ENCODE results near the gene NCK1. TPM values are rescaled to one million over a fixed set of nuclear protein-coding genes. Genes with fewer than 3 reads are reported as not detected.

The NCK1 gene
- total and polyA plus RNA-seq, 2 experiments from 2014 or later: 28.4 to 28.7 TPM

DNA sequence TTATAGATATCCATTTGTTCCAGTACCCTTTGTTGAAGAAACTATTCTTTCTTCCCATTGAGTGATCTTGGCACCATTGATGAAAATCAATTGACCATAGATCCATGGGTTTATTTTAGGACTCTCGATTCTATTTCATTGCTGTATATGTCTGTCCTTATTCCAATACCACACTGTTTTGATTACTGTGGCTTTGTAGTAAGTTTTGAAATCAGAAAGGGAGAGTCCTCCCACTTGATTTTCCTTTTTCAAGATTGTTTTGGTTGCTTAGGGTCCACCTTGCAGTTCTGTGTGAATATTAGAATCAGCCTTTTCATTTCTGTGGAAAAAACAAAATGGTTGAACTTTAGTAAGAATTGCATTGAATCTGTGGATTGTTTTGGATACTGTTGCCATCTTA is 75.2 kb downstream of the NCK1 start:
- Histone ChIP-seq H3K4me2 (no peak overlapping the region), H4K20me1 (replicated peaks; ENCODE audit: insufficient read depth) (no peaks in the 10 kb centered on the region; the same call in 1 of the 2 replicates), H3F3A (replicated peaks; ENCODE audit: low read depth) (no peaks in the 10 kb centered on the region), H3K27me3 (ENCODE audit: insufficient read depth) (no peaks in the 10 kb centered on the region), H3K27ac (ENCODE audit: low read depth) (no peak overlapping the region), H3K4me3 (no peak overlapping the region), H3K79me2 (replicated peaks; ENCODE audit: insufficient read depth) (peaks cover 67% of the 10 kb centered on the region), H3K4me1 (ENCODE audit: insufficient read depth) (peaks cover 2% of the 10 kb centered on the region), H3K36me3 (ENCODE audit: insufficient read depth) (no peaks in the 10 kb centered on the region), H2AFZ (no peak overlapping the region), H3K9me2 (ENCODE audit: insufficient read depth) (no peaks in the 10 kb centered on the region)
- peaks cover 21% of the 10 kb centered on the region for H3K4me1 Mint-ChIP-seq
- peaks cover 36% of the 10 kb centered on the region for H3K36me3 Mint-ChIP-seq (ENCODE audit: low read depth)
- H3K9me3 Mint-ChIP-seq: peaks cover 2% of the 10 kb centered on the region; the same call in 1 of the 3 replicates
- no peak overlapping the region for H3K27ac Mint-ChIP-seq
- H3K27me3 Mint-ChIP-seq (ENCODE audit: insufficient read depth, low read depth, poor library complexity): no peaks in the 10 kb centered on the region
- H3K4me3 Mint-ChIP-seq: no peak overlapping the region
- no peak for DNase-seq (ENCODE audit: low spot score)
- TF ChIP-seq, protein P1, sequence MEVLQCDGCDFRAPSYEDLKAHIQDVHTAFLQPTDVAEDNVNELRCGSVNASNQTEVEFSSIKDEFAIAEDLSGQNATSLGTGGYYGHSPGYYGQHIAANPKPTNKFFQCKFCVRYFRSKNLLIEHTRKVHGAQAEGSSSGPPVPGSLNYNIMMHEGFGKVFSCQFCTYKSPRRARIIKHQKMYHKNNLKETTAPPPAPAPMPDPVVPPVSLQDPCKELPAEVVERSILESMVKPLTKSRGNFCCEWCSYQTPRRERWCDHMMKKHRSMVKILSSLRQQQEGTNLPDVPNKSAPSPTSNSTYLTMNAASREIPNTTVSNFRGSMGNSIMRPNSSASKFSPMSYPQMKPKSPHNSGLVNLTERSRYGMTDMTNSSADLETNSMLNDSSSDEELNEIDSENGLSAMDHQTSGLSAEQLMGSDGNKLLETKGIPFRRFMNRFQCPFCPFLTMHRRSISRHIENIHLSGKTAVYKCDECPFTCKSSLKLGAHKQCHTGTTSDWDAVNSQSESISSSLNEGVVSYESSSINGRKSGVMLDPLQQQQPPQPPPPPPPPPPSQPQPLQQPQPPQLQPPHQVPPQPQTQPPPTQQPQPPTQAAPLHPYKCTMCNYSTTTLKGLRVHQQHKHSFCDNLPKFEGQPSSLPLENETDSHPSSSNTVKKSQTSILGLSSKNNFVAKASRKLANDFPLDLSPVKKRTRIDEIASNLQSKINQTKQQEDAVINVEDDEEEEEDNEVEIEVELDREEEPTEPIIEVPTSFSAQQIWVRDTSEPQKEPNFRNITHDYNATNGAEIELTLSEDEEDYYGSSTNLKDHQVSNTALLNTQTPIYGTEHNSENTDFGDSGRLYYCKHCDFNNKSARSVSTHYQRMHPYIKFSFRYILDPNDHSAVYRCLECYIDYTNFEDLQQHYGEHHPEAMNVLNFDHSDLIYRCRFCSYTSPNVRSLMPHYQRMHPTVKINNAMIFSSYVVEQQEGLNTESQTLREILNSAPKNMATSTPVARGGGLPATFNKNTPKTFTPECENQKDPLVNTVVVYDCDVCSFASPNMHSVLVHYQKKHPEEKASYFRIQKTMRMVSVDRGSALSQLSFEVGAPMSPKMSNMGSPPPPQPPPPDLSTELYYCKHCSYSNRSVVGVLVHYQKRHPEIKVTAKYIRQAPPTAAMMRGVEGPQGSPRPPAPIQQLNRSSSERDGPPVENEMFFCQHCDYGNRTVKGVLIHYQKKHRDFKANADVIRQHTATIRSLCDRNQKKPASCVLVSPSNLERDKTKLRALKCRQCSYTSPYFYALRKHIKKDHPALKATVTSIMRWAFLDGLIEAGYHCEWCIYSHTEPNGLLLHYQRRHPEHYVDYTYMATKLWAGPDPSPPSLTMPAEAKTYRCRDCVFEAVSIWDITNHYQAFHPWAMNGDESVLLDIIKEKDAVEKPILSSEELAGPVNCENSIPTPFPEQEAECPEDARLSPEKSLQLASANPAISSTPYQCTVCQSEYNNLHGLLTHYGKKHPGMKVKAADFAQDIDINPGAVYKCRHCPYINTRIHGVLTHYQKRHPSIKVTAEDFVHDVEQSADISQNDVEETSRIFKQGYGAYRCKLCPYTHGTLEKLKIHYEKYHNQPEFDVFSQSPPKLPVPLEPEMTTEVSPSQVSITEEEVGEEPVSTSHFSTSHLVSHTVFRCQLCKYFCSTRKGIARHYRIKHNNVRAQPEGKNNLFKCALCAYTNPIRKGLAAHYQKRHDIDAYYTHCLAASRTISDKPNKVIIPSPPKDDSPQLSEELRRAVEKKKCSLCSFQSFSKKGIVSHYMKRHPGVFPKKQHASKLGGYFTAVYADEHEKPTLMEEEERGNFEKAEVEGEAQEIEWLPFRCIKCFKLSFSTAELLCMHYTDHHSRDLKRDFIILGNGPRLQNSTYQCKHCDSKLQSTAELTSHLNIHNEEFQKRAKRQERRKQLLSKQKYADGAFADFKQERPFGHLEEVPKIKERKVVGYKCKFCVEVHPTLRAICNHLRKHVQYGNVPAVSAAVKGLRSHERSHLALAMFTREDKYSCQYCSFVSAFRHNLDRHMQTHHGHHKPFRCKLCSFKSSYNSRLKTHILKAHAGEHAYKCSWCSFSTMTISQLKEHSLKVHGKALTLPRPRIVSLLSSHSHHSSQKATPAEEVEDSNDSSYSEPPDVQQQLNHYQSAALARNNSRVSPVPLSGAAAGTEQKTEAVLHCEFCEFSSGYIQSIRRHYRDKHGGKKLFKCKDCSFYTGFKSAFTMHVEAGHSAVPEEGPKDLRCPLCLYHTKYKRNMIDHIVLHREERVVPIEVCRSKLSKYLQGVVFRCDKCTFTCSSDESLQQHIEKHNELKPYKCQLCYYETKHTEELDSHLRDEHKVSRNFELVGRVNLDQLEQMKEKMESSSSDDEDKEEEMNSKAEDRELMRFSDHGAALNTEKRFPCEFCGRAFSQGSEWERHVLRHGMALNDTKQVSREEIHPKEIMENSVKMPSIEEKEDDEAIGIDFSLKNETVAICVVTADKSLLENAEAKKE (CRISPR knock-in tag; IDR thresholded peaks at IDR 0.05): no peak
- TF ChIP-seq, protein P2, sequence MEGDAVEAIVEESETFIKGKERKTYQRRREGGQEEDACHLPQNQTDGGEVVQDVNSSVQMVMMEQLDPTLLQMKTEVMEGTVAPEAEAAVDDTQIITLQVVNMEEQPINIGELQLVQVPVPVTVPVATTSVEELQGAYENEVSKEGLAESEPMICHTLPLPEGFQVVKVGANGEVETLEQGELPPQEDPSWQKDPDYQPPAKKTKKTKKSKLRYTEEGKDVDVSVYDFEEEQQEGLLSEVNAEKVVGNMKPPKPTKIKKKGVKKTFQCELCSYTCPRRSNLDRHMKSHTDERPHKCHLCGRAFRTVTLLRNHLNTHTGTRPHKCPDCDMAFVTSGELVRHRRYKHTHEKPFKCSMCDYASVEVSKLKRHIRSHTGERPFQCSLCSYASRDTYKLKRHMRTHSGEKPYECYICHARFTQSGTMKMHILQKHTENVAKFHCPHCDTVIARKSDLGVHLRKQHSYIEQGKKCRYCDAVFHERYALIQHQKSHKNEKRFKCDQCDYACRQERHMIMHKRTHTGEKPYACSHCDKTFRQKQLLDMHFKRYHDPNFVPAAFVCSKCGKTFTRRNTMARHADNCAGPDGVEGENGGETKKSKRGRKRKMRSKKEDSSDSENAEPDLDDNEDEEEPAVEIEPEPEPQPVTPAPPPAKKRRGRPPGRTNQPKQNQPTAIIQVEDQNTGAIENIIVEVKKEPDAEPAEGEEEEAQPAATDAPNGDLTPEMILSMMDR (conservative IDR thresholded peaks at IDR 0.05; ENCODE audit: low read depth in 2 of 2): no peak
- TF ChIP-seq ZNF331 (CRISPR knock-in tag; IDR thresholded peaks at IDR 0.05; ENCODE audit: low read depth) (no peak), JUNB (IDR thresholded peaks at IDR 0.05; ENCODE audit: unreplicated experiment) (no peak), ZNF114 (CRISPR knock-in tag; IDR thresholded peaks at IDR 0.05) (no peak), STAT1 (IDR thresholded peaks at IDR 0.05; ENCODE audit: unreplicated experiment) (no peak), NANOG (IDR thresholded peaks at IDR 0.05; ENCODE audit: borderline replicate concordance) (no peak), POLR2AphosphoS5 (IDR thresholded peaks at IDR 0.05; ENCODE audit: low read depth) (no peak), CREB1 (CRISPR knock-in tag; IDR thresholded peaks at IDR 0.05; ENCODE audit: low read depth) (no peak), EZH2 (IDR thresholded peaks at IDR 0.05; ENCODE audit: low read depth, unreplicated experiment) (no peak), EZH2phosphoT487 (IDR thresholded peaks at IDR 0.05; ENCODE audit: unreplicated experiment) (no peak)
- TF ChIP-seq, protein P3, sequence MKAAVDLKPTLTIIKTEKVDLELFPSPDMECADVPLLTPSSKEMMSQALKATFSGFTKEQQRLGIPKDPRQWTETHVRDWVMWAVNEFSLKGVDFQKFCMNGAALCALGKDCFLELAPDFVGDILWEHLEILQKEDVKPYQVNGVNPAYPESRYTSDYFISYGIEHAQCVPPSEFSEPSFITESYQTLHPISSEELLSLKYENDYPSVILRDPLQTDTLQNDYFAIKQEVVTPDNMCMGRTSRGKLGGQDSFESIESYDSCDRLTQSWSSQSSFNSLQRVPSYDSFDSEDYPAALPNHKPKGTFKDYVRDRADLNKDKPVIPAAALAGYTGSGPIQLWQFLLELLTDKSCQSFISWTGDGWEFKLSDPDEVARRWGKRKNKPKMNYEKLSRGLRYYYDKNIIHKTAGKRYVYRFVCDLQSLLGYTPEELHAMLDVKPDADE (IDR thresholded peaks at IDR 0.05): no peak
- TF ChIP-seq, protein P4, sequence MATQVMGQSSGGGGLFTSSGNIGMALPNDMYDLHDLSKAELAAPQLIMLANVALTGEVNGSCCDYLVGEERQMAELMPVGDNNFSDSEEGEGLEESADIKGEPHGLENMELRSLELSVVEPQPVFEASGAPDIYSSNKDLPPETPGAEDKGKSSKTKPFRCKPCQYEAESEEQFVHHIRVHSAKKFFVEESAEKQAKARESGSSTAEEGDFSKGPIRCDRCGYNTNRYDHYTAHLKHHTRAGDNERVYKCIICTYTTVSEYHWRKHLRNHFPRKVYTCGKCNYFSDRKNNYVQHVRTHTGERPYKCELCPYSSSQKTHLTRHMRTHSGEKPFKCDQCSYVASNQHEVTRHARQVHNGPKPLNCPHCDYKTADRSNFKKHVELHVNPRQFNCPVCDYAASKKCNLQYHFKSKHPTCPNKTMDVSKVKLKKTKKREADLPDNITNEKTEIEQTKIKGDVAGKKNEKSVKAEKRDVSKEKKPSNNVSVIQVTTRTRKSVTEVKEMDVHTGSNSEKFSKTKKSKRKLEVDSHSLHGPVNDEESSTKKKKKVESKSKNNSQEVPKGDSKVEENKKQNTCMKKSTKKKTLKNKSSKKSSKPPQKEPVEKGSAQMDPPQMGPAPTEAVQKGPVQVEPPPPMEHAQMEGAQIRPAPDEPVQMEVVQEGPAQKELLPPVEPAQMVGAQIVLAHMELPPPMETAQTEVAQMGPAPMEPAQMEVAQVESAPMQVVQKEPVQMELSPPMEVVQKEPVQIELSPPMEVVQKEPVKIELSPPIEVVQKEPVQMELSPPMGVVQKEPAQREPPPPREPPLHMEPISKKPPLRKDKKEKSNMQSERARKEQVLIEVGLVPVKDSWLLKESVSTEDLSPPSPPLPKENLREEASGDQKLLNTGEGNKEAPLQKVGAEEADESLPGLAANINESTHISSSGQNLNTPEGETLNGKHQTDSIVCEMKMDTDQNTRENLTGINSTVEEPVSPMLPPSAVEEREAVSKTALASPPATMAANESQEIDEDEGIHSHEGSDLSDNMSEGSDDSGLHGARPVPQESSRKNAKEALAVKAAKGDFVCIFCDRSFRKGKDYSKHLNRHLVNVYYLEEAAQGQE (IDR thresholded peaks at IDR 0.05; ENCODE audit: unreplicated experiment): no peak
- ATAC-seq: no peak
